B cell (primary cell): ENCODE data around the gene CBX5. TPM values are rescaled to one million over a fixed set of nuclear protein-coding genes. Genes with fewer than 3 reads are reported as not detected.

Experiments
- ATAC-seq: fragments of 200-7000 bp; cut with Tn5 transposase; one replicate; pipeline ENCODE4 v1.10.0; 2021; ENCODE audit warnings: low read depth, mild to moderate bottlenecking, moderate number of reproducible peaks, moderate library complexity
- CTCF ChIA-PET: fragments of 350-600 bp; sonication (Branson Sonifier 250); formaldehyde crosslinking; loops from one replicate; lab custom pipeline; 2021; ENCODE audit warnings: antibody characterized with exemption, inconsistent platforms; lab: Charles Lee
- POLR2A ChIA-PET: fragments of 350-600 bp; sonication (Branson Sonifier 250); formaldehyde crosslinking; loops from one replicate; lab custom pipeline; 2021; ENCODE audit warnings: antibody characterized with exemption; lab: Charles Lee
- DNase-seq: peaks from one replicate; pipeline ENCODE4 v3.0.0; 2013
- H2AFZ ChIP-seq: 2 replicates; pipeline ENCODE4 v1.6.1; 2012; ENCODE audit warnings: mild to moderate bottlenecking, low read depth, low read length; ENCODE audit not compliant: insufficient read depth, poor library complexity, severe bottlenecking
- H3K27ac ChIP-seq, 2 donors: 1 replicate in 1 of 2; 2 replicates in 1 of 2; pipeline ENCODE4 v1.5.1; 2012 to 2013; ENCODE audit warnings: low read length in 2 of 2, mild to moderate bottlenecking in 2 of 2, moderate library complexity in 1 of 2
- H3K27me3 ChIP-seq, 4 experiments: fragments of 200-600 bp in 1 of 4; sonication (generic) in 1 of 4; replicated peaks in 1 of 4; 1 replicate in 2 of 4; 2 replicates in 2 of 4; pipeline versions ENCODE4 v1.6.1 to v1.7.0; 2013 to 2016; ENCODE audit warnings: low read length in 3 of 4, mild to moderate bottlenecking in 2 of 4, mixed read lengths in 1 of 4, moderate library complexity in 1 of 4; ENCODE audit not compliant: insufficient read depth in 4 of 4, control insufficient read depth in 3 of 4; ENCODE audit errors: control extremely low read depth in 1 of 4
- H3K36me3 ChIP-seq, 2 experiments: replicated peaks in 1 of 2; 1 replicate in 1 of 2; 2 replicates in 1 of 2; pipeline versions ENCODE4 v1.6.1 to v1.7.1; 2013; ENCODE audit warnings: low read length in 1 of 2; ENCODE audit not compliant: insufficient read depth in 2 of 2, control insufficient read depth in 1 of 2; ENCODE audit errors: control extremely low read depth in 1 of 2, extremely low read depth in 1 of 2
- H3K4me1 ChIP-seq, 2 donors: fragments of 200-600 bp in 1 of 2; sonication (generic) in 1 of 2; 1 replicate in 1 of 2; 2 replicates in 1 of 2; pipeline versions ENCODE4 v1.5.1 to v1.6.1; 2013 to 2017; ENCODE audit warnings: low read length in 2 of 2; ENCODE audit not compliant: control insufficient read depth in 2 of 2, insufficient read depth in 2 of 2
- H3K4me2 ChIP-seq: replicated peaks from 2 replicates; pipeline ENCODE3; 2012; ENCODE audit warnings: mild to moderate bottlenecking, low read depth, low read length; ENCODE audit not compliant: poor library complexity, severe bottlenecking
- H3K4me3 ChIP-seq, 5 experiments: fragments of 200-600 bp in 1 of 5; sonication (generic) in 1 of 5; 1 replicate in 3 of 5; 2 replicates in 2 of 5; pipeline versions ENCODE4 v1.5.1 to v1.7.0; 2011 to 2016; ENCODE audit warnings: low read length in 4 of 5, mild to moderate bottlenecking in 4 of 5, low read depth in 2 of 5, control low read depth in 1 of 5, moderate library complexity in 1 of 5; ENCODE audit not compliant: insufficient read depth in 1 of 5; ENCODE audit errors: control extremely low read depth in 1 of 5, extremely low read depth in 1 of 5
- H3K79me2 ChIP-seq: fragments of 200-600 bp; sonication (generic); one replicate; pipeline ENCODE4 v1.6.0; 2016; ENCODE audit warnings: low read length; ENCODE audit not compliant: control insufficient read depth, insufficient read depth
- H3K9ac ChIP-seq: fragments of 200-600 bp; sonication (generic); 2 replicates; pipeline ENCODE4 v1.6.1; 2017; ENCODE audit warnings: mild to moderate bottlenecking, low read length, moderate library complexity
- H3K9me3 ChIP-seq, 3 donors: one replicate each; pipeline versions ENCODE4 v1.6.1 to v1.7.1; 2013; ENCODE audit warnings: low read length in 2 of 3; ENCODE audit not compliant: control insufficient read depth in 2 of 3, insufficient read depth in 1 of 3; ENCODE audit errors: control extremely low read depth in 1 of 3
- H4K20me1 ChIP-seq: 2 replicates; pipeline ENCODE4 v1.6.0; 2012; ENCODE audit warnings: mild to moderate bottlenecking, low read length; ENCODE audit not compliant: insufficient read depth, control insufficient read depth, poor library complexity, severe bottlenecking
- H3K27ac Mint-ChIP-seq: one replicate; pipeline ENCODE4 v1.8.0; 2021; ENCODE audit warnings: mixed read lengths
- H3K27me3 Mint-ChIP-seq: one replicate; pipeline ENCODE4 v1.8.0; 2021; ENCODE audit warnings: mixed read lengths
- H3K4me1 Mint-ChIP-seq: one replicate; pipeline ENCODE4 v1.8.0; 2021; ENCODE audit warnings: mixed read lengths
- H3K4me3 Mint-ChIP-seq: one replicate; pipeline ENCODE4 v1.8.0; 2021; ENCODE audit warnings: mixed read lengths
- H3K9me3 Mint-ChIP-seq: one replicate; pipeline ENCODE4 v1.8.0; 2022; ENCODE audit warnings: mixed read lengths; ENCODE audit not compliant: insufficient read depth
- CTCF ChIP-seq: fragments of 200-600 bp; IDR thresholded peaks from one replicate; pipeline ENCODE4 v1.8.0; 2022; ENCODE audit warnings: antibody characterized with exemption, mild to moderate bottlenecking
- EZH2 ChIP-seq: IDR thresholded peaks from 2 replicates; pipeline ENCODE4 v1.6.1; 2012; ENCODE audit warnings: borderline replicate concordance, low read depth, mild to moderate bottlenecking, moderate library complexity, low read length; ENCODE audit not compliant: insufficient read depth, poor library complexity, severe bottlenecking
- WGBS: methylation state at CpG from one replicate; pipeline ENCODE4 v1.1.5; 2013; ENCODE audit warnings: missing lambda C conversion rate; ENCODE audit not compliant: insufficient coverage; 5-methylcytosine and 5-hydroxymethylcytosine counted together
- intact Hi-C: fragments of 100-400 bp; cut with micrococcal nuclease; formaldehyde crosslinking; loops from one replicate; pipeline ENCODE4 v1.10.0; 2022
- polyA plus RNA-seq: library from polyadenylated mRNA; depleted of rRNA; stranded (reverse); fragments of >200 nt; gene quantifications from 2 replicates; pipeline ENCODE4 v1.2.3, GENCODE V29; 2012
- total RNA-seq, 2 donors: library from RNA; stranded (reverse); fragments of 120-200 nt in 1 of 2; gene quantifications; 1 replicate in 1 of 2; 2 replicates in 1 of 2; pipeline versions ENCODE4 v1.2.3 to v1.2.4, GENCODE V29; 2013 to 2022

CBX5 gene
- total and polyA plus RNA-seq, 2 donors (not counting 1 experiment from before 2014, with no cell fraction given), result 10.5 to 66.2 TPM

DNA sequence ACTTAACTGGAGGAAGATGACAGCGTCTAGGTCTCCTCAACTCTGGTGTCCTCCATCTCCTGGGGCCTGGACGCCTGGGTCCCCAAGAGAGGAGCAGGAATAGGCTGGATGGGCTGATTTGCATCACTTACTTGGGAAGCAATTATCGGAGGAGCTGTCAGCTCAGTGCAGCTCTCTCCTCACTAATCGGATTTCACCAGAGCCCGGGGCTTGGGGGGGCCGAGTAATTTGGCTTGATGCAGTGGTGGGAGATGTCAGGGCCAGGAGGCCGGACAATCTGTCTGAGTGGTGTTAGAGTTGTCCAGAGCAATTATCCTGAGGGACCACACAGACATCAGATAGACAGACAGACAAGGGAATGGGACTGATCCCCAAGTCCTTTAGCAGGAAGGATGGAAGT is 86.5 kb downstream of the CBX5 start:
- Histone ChIP-seq H3K4me2 (no peak overlapping the region), H3K4me1 (peaks cover 40 to 45% of the 10 kb centered on the region in 2 donors), H2AFZ (no peak overlapping the region), H3K9me3 (no peaks in the 10 kb centered on the region), H3K9ac (no peak overlapping the region), H3K36me3 (no peaks in the 10 kb centered on the region), H3K27me3 (peaks cover 0 to 55% (median 20%) of the 10 kb centered on the region in 4 experiments), H3K4me3 (no peak overlapping the region), H4K20me1 (no peaks in the 10 kb centered on the region), H3K79me2 (no peaks in the 10 kb centered on the region), H3K27ac (no peak overlapping the region)
- peak; percentile 6 for DNase-seq
- Mint-ChIP-seq H3K4me3 (no peak overlapping the region), H3K4me1 (peaks cover 44% of the 10 kb centered on the region), H3K27me3 (peaks cover 44% of the 10 kb centered on the region), H3K9me3 (no peaks in the 10 kb centered on the region), H3K27ac (no peak overlapping the region)
- 87% methylated on average over 4 of the region's 7 CpGs for WGBS
- intact Hi-C loops, result no loop called here
- no peak for TF ChIP-seq EZH2
- no peak for TF ChIP-seq CTCF
- no peak for ATAC-seq
- CTCF ChIA-PET, result interaction anchor here (0.8 to 10.8 kb wide), 7 partner anchors 7 to 189 kb away, joined by 3 to 151 read pairs (median 18); partner anchors contain the start of gene HOXC5
- POLR2A ChIA-PET, result interaction anchor here (0.7 kb wide), 1 partner anchor 8 kb away, joined by 13 read pairs; no protein-coding TSS in a partner anchor

GRCh38 chr12:54191550-54192022 is 88.3 kb downstream of the CBX5 start:
- no peak overlapping the region for H3K27ac ChIP-seq
- H3K79me2 ChIP-seq, result no peaks in the 10 kb centered on the region
- WGBS, result under 1% methylated on average over 14 of the region's 14 CpGs
- DNase-seq (peak; percentile 90), ATAC-seq (peak; percentile 64)
- peaks cover 0 to 5% of the 10 kb centered on the region in 2 experiments for H3K36me3 ChIP-seq
- TF ChIP-seq EZH2, result no peak
- TF ChIP-seq CTCF, result peak; percentile 77
- no peaks in the 10 kb centered on the region for H3K9me3 ChIP-seq
- H3K4me2 ChIP-seq, result peak overlapping the region; percentile 47
- no peak overlapping the region for H3K4me3 ChIP-seq
- H4K20me1 ChIP-seq, result no peaks in the 10 kb centered on the region
- POLR2A ChIA-PET, result interaction anchor here (0.6 to 1.2 kb wide), 4 partner anchors 9 to 159 kb away, joined by 3 to 5 read pairs (median 4); partner anchors contain the start of genes HNRNPA1 and HOXC5
- no peak overlapping the region for H3K9ac ChIP-seq
- CTCF ChIA-PET, result interaction anchor here (0.6 to 10.8 kb wide), 34 partner anchors 9 to 640 kb away, joined by 3 to 151 read pairs (median 4); partner anchors contain the start of genes HOXC4, HOXC5, HOXC6 and HOXC8
- Mint-ChIP-seq H3K4me3 (no peak overlapping the region), H3K27ac (peak overlapping the region; percentile 61), H3K27me3 (peaks cover 35% of the 10 kb centered on the region), H3K9me3 (no peaks in the 10 kb centered on the region), H3K4me1 (peaks cover 41% of the 10 kb centered on the region)
- H3K27me3 ChIP-seq, result peaks cover 0 to 42% (median 12%) of the 10 kb centered on the region in 4 experiments
- H3K4me1 ChIP-seq, result peaks cover 27 to 42% of the 10 kb centered on the region in 2 donors
- intact Hi-C loops, result loop anchor here (1.0 kb wide), 3 partner anchors 10 to 185 kb away; no protein-coding TSS in a partner anchor
- peak overlapping the region; percentile 47 for H2AFZ ChIP-seq
